MM.1S (cell line): ENCODE measurements around the gene SLC39A6.
"Not testable (repeated sequence)": the region's sequence is repeated elsewhere in the genome, so short reads cannot be mapped to it uniquely, and the experiment has no call there.

Source experiments
- DNase-seq: peaks from one replicate; pipeline ENCODE4 v3.0.0-alpha.2; 2015
- H2AFZ ChIP-seq: fragments of 300-600 bp; sonication (generic); 2 replicates; pipeline ENCODE4 v1.6.0; 2016; ENCODE audit warnings: antibody characterized with exemption, low read length
- H3F3A ChIP-seq: fragments of 300-600 bp; sonication (generic); 2 replicates; pipeline ENCODE4 v1.6.1; 2016; ENCODE audit warnings: mild to moderate bottlenecking, antibody characterized with exemption, low read length, moderate library complexity, mixed read lengths; ENCODE audit not compliant: insufficient read depth
- H3K27ac ChIP-seq: fragments of 300-600 bp; sonication (generic); 2 replicates; pipeline ENCODE4 v1.5.1; 2016; ENCODE audit warnings: mild to moderate bottlenecking, low read length
- H3K27me3 ChIP-seq: fragments of 300-600 bp; sonication (generic); replicated peaks from 2 replicates; pipeline ENCODE4 v1.6.0; 2016; ENCODE audit warnings: low read length; ENCODE audit not compliant: insufficient read depth
- H3K36me3 ChIP-seq: fragments of 300-600 bp; sonication (generic); replicated peaks from 2 replicates; pipeline ENCODE4 v1.6.1; 2016; ENCODE audit warnings: mild to moderate bottlenecking, low read length, mixed read lengths; ENCODE audit not compliant: insufficient read depth
- H3K4me1 ChIP-seq: fragments of 300-600 bp; sonication (generic); 2 replicates; pipeline ENCODE4 v1.6.1; 2016; ENCODE audit warnings: low read length, mixed read lengths
- H3K4me2 ChIP-seq: fragments of 300-600 bp; sonication (generic); 2 replicates; pipeline ENCODE4 v1.6.0; 2016; ENCODE audit warnings: low read depth, low read length
- H3K4me3 ChIP-seq: fragments of 300-600 bp; sonication (generic); 2 replicates; pipeline ENCODE4 v1.5.1; 2016; ENCODE audit warnings: low read length, mixed read lengths
- H3K79me2 ChIP-seq: fragments of 300-600 bp; sonication (generic); 2 replicates; pipeline ENCODE4 v1.6.1; 2016; ENCODE audit warnings: mixed run types, low read length, mixed read lengths
- H3K9ac ChIP-seq: fragments of 300-600 bp; sonication (generic); 2 replicates; pipeline ENCODE4 v1.6.1; 2016; ENCODE audit warnings: low read length, mixed read lengths
- H3K9me2 ChIP-seq: fragments of 300-600 bp; sonication (generic); replicated peaks from 2 replicates; pipeline ENCODE4 v1.6.1; 2016; ENCODE audit warnings: mild to moderate bottlenecking, low read length, mixed read lengths; ENCODE audit not compliant: insufficient read depth
- H3K9me3 ChIP-seq: fragments of 300-600 bp; sonication (generic); replicated peaks from 2 replicates; pipeline ENCODE4 v1.6.1; 2016; ENCODE audit warnings: mild to moderate bottlenecking, low read length, mixed read lengths; ENCODE audit not compliant: insufficient read depth
- H4K20me1 ChIP-seq: fragments of 300-600 bp; sonication (generic); 2 replicates; pipeline ENCODE4 v1.6.1; 2016; ENCODE audit warnings: mild to moderate bottlenecking, low read length, moderate library complexity, mixed read lengths; ENCODE audit not compliant: insufficient read depth
- CTCF ChIP-seq: fragments of 300-600 bp; sonication (generic); IDR thresholded peaks from 2 replicates; pipeline ENCODE4 v1.5.1; 2016; ENCODE audit warnings: antibody characterized with exemption, low read length, mixed read lengths
- EZH2 ChIP-seq: fragments of 300-600 bp; sonication (generic); optimal IDR thresholded peaks from 2 replicates; pipeline ENCODE3; 2017; ENCODE audit warnings: low read depth, mild to moderate bottlenecking, antibody characterized with exemption, low read length, mixed read lengths
- EZH2phosphoT487 ChIP-seq: fragments of 300-600 bp; sonication (generic); IDR thresholded peaks from 2 replicates; pipeline ENCODE4 v1.6.1; 2018; ENCODE audit warnings: antibody characterized with exemption, low read length

SLC39A6 gene

GRCh38 chr18:36176177-36176584, 47.0 kb upstream of the SLC39A6 start:
- Histone ChIP-seq H4K20me1 (no peaks in the 10 kb centered on the region), H3K4me2 (no peak overlapping the region), H3K36me3 (no peaks in the 10 kb centered on the region), H3K27me3 (no peaks in the 10 kb centered on the region), H2AFZ (no peak overlapping the region), H3K27ac (no peak overlapping the region), H3K9me2 (no peaks in the 10 kb centered on the region), H3K9ac (no peak overlapping the region), H3K79me2 (no peaks in the 10 kb centered on the region), H3F3A (no peaks in the 10 kb centered on the region), H3K4me3 (no peak overlapping the region), H3K9me3 (no peaks in the 10 kb centered on the region), H3K4me1 (no peaks in the 10 kb centered on the region)
- no peak for DNase-seq
- TF ChIP-seq EZH2, result no peak

- Histone ChIP-seq H3K36me3 (no peaks in the 10 kb centered on the region), H3K4me1 (no peaks in the 10 kb centered on the region)
These were observed 46.3 kb upstream of the SLC39A6 start for GRCh38 chr18:36175481-36175880.

GRCh38 chr18:36169938-36170337, 40.8 kb upstream of the SLC39A6 start:
- no peaks in the 10 kb centered on the region for H3K4me1 ChIP-seq

More at GRCh38 chr18:36175481-36175880, 46.3 kb upstream of the SLC39A6 start:
- Histone ChIP-seq H4K20me1 (no peaks in the 10 kb centered on the region), H3K79me2 (no peaks in the 10 kb centered on the region), H2AFZ (no peak overlapping the region), H3K4me3 (no peak overlapping the region), H3F3A (no peaks in the 10 kb centered on the region), H3K27ac (no peak overlapping the region), H3K27me3 (no peaks in the 10 kb centered on the region), H3K9ac (no peak overlapping the region), H3K9me3 (no peaks in the 10 kb centered on the region), H3K4me2 (no peak overlapping the region), H3K9me2 (no peaks in the 10 kb centered on the region)
- no peak for TF ChIP-seq EZH2phosphoT487
- no peak for TF ChIP-seq EZH2
- TF ChIP-seq CTCF, result no peak
- DNase-seq, result no peak

GRCh38 chr18:36168296-36168695, 39.2 kb upstream of the SLC39A6 start:
- H3K4me3 ChIP-seq, H4K20me1 ChIP-seq, H2AFZ ChIP-seq, H3K9me2 ChIP-seq, H3K27ac ChIP-seq, H3F3A ChIP-seq, DNase-seq, H3K9me3 ChIP-seq, H3K27me3 ChIP-seq, H3K79me2 ChIP-seq, H3K4me2 ChIP-seq, H3K9ac ChIP-seq, H3K4me1 ChIP-seq, H3K36me3 ChIP-seq: not testable (repeated sequence)

More at GRCh38 chr18:36169938-36170337, 40.8 kb upstream of the SLC39A6 start:
- no peaks in the 10 kb centered on the region for H3K79me2 ChIP-seq
- no peaks in the 10 kb centered on the region; the same call in 1 of the 2 replicates for H3K36me3 ChIP-seq
- H3K9me2 ChIP-seq, result no peaks in the 10 kb centered on the region
- no peak for DNase-seq
- no peaks in the 10 kb centered on the region for H4K20me1 ChIP-seq
- H3K9ac ChIP-seq, result no peak overlapping the region
- no peak overlapping the region for H3K4me3 ChIP-seq
- H2AFZ ChIP-seq, result no peak overlapping the region
- no peak overlapping the region for H3K4me2 ChIP-seq
- H3F3A ChIP-seq, result no peaks in the 10 kb centered on the region
- no peak overlapping the region for H3K27ac ChIP-seq
- H3K27me3 ChIP-seq, result no peaks in the 10 kb centered on the region
- TF ChIP-seq EZH2phosphoT487 (no peak), EZH2 (no peak), CTCF (no peak)
- H3K9me3 ChIP-seq, result no peaks in the 10 kb centered on the region
